ENCODE data around the gene LTN1. TPM values are rescaled to one million over a fixed set of nuclear protein-coding genes. Genes with fewer than 3 reads are reported as not detected.

The LTN1 gene
- total RNA-seq, 1 experiment from 2014 or later, result 23.9 TPM

DNA sequence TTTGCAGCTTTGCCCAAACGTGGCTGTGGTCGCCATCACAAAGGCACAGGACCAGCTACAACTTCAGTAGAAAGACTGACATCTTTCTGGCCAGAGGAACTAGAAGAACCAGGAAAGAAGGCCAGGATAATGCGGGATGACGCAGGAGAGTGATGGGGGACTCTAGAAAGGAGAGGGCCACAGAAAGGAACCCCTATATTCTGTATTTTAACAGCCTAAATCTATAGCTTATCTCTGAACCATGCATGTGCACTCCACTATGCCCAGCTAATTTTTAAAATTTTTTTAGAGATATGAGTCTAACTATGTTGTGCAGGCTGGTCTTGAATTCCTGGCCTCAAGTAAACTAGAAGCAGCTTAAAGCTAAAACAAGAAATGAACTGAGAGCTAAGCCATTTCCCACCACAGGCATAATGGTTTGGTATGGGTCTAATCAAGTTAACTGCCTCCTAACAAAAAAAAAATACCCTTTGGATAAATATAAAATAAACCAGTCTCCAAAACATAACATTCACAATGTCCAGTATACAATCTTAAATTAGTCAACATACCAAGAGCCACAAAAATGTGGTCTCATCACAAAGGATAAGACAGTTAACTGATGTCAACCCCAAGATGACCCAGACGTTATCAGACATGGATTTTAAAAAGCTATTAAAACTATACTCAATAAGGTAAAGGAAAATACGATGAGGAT, 18.0 kb downstream of the LTN1 start:
- H3K18ac ChIP-seq (ENCODE audit: insufficient read length, low read depth, low read length), result no peak overlapping the region
- Mint-ChIP-seq H3K27me3 (ENCODE audit: low read depth) (no peaks in the 10 kb centered on the region), H3K27ac (no peak overlapping the region), H3K9me3 (no peaks in the 10 kb centered on the region; a peak in 1 of 5 replicates), H3K36me3 (ENCODE audit: insufficient read depth in 1 of 3, low read depth in 3 of 3) (peaks cover 6 to 45% (median 34%) of the 10 kb centered on the region in 3 experiments; a peak in 6 of 7 replicates), H3K4me1 (no peaks in the 10 kb centered on the region), H3K4me3 (no peak overlapping the region)
- H2BK20ac ChIP-seq (ENCODE audit: low read depth, low read length, poor library complexity, severe bottlenecking), result no peak overlapping the region
- no peaks in the 10 kb centered on the region for H3K9me3 ChIP-seq (ENCODE audit: control insufficient read depth, low read depth, low read length)
- H2BK15ac ChIP-seq (ENCODE audit: low read depth, low read length), result no peak overlapping the region
- no peak overlapping the region for H3K23ac ChIP-seq (ENCODE audit: insufficient read length, low read depth, low read length)
- H3K4ac ChIP-seq (ENCODE audit: low read depth, low read length), result no peak overlapping the region
- H3K23me2 ChIP-seq (ENCODE audit: insufficient read length, low read depth, low read length, poor library complexity, severe bottlenecking), result no peaks in the 10 kb centered on the region
- H3K79me1 ChIP-seq (ENCODE audit: insufficient read depth, low read depth, low read length, poor library complexity, severe bottlenecking), result no peaks in the 10 kb centered on the region
- no peak for DNase-seq
- TF ChIP-seq, protein P1, sequence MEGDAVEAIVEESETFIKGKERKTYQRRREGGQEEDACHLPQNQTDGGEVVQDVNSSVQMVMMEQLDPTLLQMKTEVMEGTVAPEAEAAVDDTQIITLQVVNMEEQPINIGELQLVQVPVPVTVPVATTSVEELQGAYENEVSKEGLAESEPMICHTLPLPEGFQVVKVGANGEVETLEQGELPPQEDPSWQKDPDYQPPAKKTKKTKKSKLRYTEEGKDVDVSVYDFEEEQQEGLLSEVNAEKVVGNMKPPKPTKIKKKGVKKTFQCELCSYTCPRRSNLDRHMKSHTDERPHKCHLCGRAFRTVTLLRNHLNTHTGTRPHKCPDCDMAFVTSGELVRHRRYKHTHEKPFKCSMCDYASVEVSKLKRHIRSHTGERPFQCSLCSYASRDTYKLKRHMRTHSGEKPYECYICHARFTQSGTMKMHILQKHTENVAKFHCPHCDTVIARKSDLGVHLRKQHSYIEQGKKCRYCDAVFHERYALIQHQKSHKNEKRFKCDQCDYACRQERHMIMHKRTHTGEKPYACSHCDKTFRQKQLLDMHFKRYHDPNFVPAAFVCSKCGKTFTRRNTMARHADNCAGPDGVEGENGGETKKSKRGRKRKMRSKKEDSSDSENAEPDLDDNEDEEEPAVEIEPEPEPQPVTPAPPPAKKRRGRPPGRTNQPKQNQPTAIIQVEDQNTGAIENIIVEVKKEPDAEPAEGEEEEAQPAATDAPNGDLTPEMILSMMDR (conservative IDR thresholded peaks at IDR 0.05), result no peak
- no peak overlapping the region for H3K9ac ChIP-seq (ENCODE audit: extremely low read depth, insufficient read length, low read length)
- H2BK120ac ChIP-seq (ENCODE audit: low read depth, low read length, poor library complexity, severe bottlenecking), result no peak overlapping the region
- no peak overlapping the region for H3K56ac ChIP-seq (ENCODE audit: insufficient read length, low read depth, low read length)
- H3K27me3 ChIP-seq (ENCODE audit: insufficient read depth, low read length), result no peaks in the 10 kb centered on the region
- H2BK5ac ChIP-seq (ENCODE audit: insufficient read length, low read length), result no peak overlapping the region
- H3K79me2 ChIP-seq (ENCODE audit: insufficient read depth, low read length), result no peaks in the 10 kb centered on the region
- H4K5ac ChIP-seq (ENCODE audit: insufficient read length, low read depth, low read length), result no peak overlapping the region
- no peaks in the 10 kb centered on the region for H4K20me1 ChIP-seq (ENCODE audit: control insufficient read depth, insufficient read depth, insufficient read length)
- H3K14ac ChIP-seq (ENCODE audit: insufficient read depth, low read length), result no peak overlapping the region
- no peak overlapping the region for H3K4me2 ChIP-seq (ENCODE audit: insufficient read depth, insufficient read length, low read length)
- H4K91ac ChIP-seq (ENCODE audit: insufficient read length, low read depth, low read length), result no peak overlapping the region
- WGBS (ENCODE audit: extremely low coverage, insufficient read length, low lambda C conversion rate), result no CpG with 5 or more reads among the region's 6 CpGs
- H3K27ac ChIP-seq (ENCODE audit: insufficient read length, low read depth, low read length), result no peak overlapping the region
- no peak overlapping the region for H2BK12ac ChIP-seq (ENCODE audit: insufficient read length, low read depth, low read length)
- H4K8ac ChIP-seq (replicated peaks; ENCODE audit: insufficient read length, low read depth, low read length), result no peak overlapping the region
- no peak overlapping the region for H2AK5ac ChIP-seq (ENCODE audit: insufficient read length, low read length)
- no peaks in the 10 kb centered on the region for H3K4me1 ChIP-seq (ENCODE audit: insufficient read depth, low read length)
- no peak overlapping the region for H3T11ph ChIP-seq (ENCODE audit: low read length)
- H2AFZ ChIP-seq (ENCODE audit: low read length), result no peak overlapping the region

Measured in H9 (cell line).